Superior temporal gyrus (tissue), 1 donor: ENCODE results near the gene CDC42EP1.
A peak's percentile ranks its signal among the peaks of the same experiment; 100 is the strongest.
"Not testable (repeated sequence)": the region's sequence is repeated elsewhere in the genome, so short reads cannot be mapped to it uniquely, and the experiment has no call there.

Source experiments
- DNase-seq: peaks from one replicate; pipeline ENCODE4 v3.0.0-alpha.2; 2016; ENCODE audit errors: extremely low spot score

Gene CDC42EP1

GRCh38 chr22:37534445-37534844, 25.8 kb upstream of the CDC42EP1 start:
- DNase-seq = no peak

DNA sequence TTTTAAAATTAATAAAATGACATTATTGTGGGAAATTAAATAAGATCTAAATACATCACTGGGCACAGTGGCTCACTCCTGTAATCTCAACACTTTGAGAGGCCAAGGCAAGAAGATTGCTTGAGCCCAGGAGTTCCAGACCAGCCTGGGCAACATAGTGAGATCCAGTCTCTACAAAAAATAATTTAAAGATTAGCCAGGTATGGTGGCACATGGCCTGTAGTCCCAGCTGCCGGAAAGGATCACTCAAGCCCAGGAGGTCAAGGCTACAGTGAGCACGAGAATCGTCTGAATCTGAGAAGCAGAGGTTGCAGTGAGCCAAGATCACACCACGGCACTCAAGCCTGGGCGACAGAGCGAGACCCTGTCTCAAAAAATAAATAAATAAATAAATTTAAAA, 25.1 kb upstream of the CDC42EP1 start:
- no peak for DNase-seq

DNA sequence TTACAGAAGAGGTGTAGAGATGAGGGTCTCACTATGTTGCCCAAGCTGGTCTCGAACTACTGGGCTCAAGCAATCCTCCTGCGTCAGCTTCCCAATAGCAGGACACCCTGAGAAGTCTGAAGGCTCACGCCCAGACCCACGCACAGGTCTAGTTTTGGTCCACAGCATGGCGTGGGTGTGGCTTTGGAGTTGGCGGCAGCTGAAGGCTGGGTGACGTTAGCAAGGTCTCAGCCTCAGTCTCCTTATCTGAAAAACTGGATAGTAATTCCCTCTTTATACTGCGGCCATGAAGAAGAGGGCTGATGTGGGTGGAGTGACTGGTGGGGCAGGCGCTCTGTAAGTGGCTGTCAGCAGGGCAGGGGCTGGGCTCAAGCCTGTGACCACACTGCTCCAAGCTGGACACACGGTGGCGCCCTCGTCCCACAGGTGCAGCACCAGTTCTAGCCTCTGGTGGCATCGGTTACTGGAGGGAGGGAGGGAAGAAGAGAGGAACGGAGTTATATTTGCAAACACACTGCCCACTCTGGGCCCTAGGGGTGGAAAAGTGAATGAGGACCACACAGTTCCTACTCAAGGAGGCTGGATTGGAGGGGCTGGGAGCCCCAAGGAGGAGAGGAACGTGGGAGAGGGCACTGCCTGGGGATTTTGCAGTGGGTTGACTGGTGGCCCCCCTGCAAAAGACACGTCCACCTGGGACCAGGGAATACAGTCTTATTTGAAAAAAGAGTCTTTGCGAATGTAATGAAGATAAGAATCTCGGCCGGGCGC, 21.5 kb upstream of the CDC42EP1 start:
- DNase-seq = peak; percentile 94

DNA sequence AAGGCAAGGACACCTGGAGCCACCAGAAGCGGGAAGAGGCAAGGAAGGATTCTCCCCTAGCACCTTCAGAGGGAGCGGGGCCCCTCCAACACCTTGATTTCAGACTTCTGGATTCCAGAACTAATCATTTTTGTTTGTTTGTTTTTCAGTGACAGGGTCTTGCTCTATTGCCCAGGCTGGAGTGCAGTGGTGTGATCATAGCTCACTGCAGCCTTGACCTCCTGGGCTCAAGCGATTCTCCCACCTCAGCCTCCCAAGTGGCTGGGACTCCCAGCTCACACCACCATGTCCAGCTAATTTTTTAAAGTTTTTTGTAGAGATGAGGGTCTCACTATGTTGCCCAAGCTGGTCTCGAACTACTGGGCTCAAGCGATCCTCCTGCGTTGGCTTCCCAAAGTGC, 20.5 kb upstream of the CDC42EP1 start:
- DNase-seq = not testable (repeated sequence)

DNA sequence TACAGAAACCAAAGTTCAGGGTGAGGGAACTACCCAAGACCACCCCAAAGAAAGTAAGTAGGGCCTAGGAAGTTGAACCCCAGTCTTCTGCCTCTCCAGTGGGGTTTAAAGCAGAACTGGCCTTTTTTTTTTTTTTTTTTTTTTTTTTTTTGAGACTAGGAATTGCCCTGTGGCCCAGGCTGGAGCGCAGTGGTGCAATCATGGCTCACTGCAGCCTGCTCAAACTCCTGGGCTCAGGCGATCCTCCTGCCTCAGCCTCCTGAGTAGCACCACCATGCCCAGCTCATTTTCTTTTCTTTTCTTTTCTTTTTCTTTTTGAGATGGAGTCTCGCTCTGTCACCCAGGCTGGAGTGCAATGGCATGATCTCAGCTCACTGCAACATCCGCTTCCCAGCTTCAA, 17.9 kb upstream of the CDC42EP1 start:
- DNase-seq = not testable (repeated sequence)

DNA sequence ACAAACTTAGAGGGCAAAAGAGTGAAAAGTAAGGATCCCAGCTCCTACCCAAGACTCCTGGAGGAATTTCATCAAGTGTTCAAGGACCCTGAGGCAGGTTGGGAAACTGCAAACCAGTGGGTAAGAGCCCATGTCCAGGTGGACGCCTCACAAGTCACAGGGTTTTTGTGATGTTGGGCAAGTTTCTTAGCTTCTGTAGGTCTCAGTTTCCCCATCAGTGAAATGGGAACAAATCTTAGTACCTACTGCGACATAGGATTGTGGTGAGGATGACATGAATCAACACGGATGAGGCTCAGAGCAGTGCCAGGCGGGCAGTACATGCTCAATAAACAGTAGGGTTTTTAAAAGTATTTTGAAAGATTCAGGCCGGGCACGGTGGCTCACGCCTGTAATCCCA, 17.3 kb upstream of the CDC42EP1 start:
- DNase-seq = no peak

GRCh38 chr22:37544955-37545702, 15.2 kb upstream of the CDC42EP1 start:
- DNase-seq = peak; percentile 69

GRCh38 chr22:37545703-37546436, 14.4 kb upstream of the CDC42EP1 start:
- no peak for DNase-seq

- no peak for DNase-seq
Observed at GRCh38 chr22:37546437-37547250, 13.6 kb upstream of the CDC42EP1 start.

GRCh38 chr22:37547251-37547741, 13.0 kb upstream of the CDC42EP1 start:
- DNase-seq = peak; percentile 61

GRCh38 chr22:37549704-37550059, 10.6 kb upstream of the CDC42EP1 start:
- peak; percentile 84 for DNase-seq

DNA sequence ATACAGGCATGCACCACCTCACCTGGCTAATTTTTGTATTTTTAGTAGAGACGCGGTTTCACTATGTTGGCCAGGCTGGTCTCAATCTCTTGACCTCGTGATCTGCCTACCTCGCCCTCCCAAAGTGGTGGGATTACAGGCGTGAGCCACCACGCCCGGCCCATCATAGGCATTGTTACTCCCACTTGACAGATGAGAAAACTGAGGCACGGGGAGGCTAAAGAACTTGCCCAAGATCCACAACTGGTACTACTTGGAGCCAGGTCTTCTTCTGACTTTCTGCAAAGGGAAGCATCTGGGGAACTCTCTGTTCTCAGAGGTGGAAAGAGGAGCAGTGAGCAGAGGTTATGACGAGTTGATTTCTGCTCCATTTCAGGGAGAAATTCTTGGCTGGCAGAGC, 9.4 kb upstream of the CDC42EP1 start:
- DNase-seq = not testable (repeated sequence)

DNA sequence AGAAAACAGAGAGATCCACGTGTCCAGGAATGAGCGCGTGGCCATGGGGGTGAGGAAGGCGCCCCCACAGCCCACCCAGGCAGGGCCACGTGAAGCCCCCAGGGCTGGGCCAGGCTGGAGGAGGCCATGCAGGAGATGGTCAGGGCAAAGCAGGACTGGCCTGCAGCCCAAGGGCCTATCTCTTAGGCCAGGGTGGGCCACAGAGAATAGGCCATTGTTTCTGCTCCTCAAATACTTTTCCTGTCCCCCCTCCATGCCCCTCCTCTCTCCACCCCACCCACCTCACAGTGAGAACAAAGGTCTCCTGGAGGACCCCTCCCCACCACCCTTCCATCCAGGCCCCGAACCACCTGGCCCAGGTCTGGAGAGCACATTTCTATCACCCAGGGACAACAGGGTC, 8.3 kb upstream of the CDC42EP1 start:
- DNase-seq = no peak

DNA sequence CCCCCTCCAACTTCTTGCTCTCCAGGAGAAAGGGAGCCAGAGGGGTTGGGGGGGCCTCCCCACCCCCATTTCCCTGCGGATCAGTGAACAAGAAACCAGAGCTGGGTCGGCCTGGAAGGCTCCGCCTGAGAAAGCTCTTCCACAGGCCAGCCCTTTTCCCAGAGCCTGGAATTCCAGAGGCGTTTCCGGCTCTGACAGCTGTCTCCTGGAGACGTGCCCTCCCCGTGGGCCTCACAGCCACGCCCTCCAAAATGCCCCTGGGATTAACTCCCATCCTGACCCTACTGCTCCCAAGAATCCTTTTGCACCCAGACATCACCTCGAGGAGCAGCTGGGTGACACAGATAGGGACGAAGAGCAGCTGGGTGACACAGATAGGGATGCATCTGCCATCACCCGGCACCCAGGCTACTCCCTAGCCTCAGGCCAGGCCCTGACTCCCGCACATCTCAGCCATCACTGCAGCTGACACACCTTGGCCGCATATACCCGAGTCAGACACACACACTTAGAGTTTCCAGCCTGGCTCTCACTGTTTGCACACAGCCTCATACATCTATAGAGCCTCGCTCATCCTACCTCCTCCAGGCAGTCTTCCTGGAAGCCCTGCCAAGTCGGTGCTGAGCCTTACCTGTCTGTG, 7.6 kb upstream of the CDC42EP1 start:
- DNase-seq = no peak

- DNase-seq = no peak
Observed at GRCh38 chr22:37553725-37554124, 6.6 kb upstream of the CDC42EP1 start.

- DNase-seq = no peak
Observed at GRCh38 chr22:37555029-37555428, 5.3 kb upstream of the CDC42EP1 start.

GRCh38 chr22:37556710-37557109, 3.6 kb upstream of the CDC42EP1 start:
- no peak for DNase-seq

DNA sequence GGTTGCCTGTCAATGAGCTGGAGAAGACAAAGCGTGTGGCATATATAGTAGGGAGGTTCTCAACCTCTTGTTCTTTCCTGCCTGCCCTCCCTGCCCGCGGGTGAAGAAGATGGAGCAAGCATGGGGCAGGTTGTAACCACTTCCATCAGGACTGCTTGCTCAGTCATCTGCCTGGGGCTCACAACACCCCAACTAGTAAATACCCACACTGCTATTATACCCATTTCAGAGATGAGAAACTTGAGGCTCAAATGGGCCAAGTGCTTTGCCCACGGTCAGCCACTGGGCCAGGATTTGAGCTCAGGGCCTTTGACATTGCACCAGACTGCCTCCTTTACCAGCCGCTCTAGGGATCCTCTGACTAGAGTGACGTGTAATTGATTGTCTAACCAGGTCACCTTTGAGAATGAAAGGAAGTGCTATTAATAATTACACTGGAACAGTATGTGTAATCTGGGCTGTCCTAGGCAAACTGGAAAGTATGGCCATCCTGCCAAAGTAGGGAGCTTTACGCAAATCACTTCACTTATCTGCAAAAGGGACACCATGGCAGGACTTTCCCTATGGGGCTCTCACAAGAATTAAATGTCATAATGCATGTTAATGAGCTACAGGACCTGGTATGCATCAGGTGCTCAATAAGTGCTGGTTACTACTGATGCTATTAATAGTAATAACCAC, 2.8 kb upstream of the CDC42EP1 start:
- DNase-seq = no peak

DNA sequence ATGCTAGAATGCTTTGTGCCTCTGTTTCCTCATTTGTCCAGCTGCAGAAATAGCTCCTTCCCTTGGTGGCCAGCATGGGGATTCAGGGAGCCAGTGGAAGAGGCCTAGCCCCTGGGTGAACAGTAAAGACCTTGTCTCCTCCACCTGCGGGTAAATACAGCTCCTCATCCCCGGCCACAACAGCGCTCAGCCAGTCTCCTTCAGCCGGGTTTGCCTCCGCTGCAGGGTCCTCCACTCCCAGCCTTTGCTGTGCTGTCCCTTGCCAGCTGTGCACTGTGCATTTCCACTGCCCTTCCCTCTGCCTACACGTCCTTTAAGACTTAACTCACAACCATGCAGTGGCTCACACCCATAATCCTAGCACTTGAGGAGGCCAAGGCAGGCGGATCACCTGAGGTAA, 1.5 kb upstream of the CDC42EP1 start:
- DNase-seq = no peak

DNA sequence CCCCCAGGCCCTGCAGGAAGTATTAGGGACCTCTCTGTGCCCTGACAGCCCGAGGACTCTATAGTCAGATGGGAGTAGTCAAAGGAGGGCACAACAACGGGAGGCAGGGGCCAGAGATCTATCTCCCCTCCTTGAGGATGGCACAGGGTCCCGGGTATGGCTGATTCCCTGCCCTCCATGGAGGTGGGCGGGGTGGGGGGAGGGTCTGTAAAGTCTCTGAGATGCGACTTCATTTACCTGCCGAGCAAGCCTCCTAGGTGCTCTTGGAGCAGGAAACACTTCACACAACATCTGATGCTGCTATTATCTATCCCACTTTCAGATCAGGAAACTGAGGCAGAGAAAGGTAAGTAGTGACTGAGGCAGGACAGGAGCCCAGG, 769 bp upstream of the CDC42EP1 start:
- no peak for DNase-seq
